IMR-90 (cell line): ENCODE data around the gene USP32. TPM values are rescaled to one million over a fixed set of nuclear protein-coding genes. Genes with fewer than 3 reads are reported as not detected.

ENCODE experiments used
- ATAC-seq: fragments of 200-7000 bp; cut with Tn5 transposase; 2 replicates; pipeline ENCODE4 v1.9.1; 2020; ENCODE audit warnings: low read depth, mild to moderate bottlenecking, moderate library complexity
- BruUV-seq: library from RNA; stranded (reverse); fragments of 400-500 nt; replicated peaks from 2 replicates; lab custom pipeline; 2021; lab: Mats Ljungman, UMichigan
- CTCF ChIA-PET: fragments of 300-600 bp; formaldehyde crosslinking; extraction: SDS; loops from one replicate; lab custom pipeline; 2021; ENCODE audit warnings: antibody characterized with exemption; lab: Yijun Ruan, JAX
- POLR2A ChIA-PET: fragments of 300-600 bp; sonication (Branson Sonifier 250); formaldehyde crosslinking; loops from one replicate; lab custom pipeline; 2022; ENCODE audit warnings: antibody characterized with exemption; ENCODE audit not compliant: unreplicated experiment; lab: Charles Lee
- DNase-seq: peaks from one replicate; pipeline ENCODE4 v3.0.0; 2013
- H2AFZ ChIP-seq: replicated peaks from 2 replicates; pipeline ENCODE3; 2013; ENCODE audit warnings: low read length, mild to moderate bottlenecking; ENCODE audit not compliant: poor library complexity
- H2AK5ac ChIP-seq: 2 replicates; pipeline ENCODE4 v1.6.1; 2013; ENCODE audit warnings: low read depth, low read length, inconsistent platforms
- H2AK9ac ChIP-seq: replicated peaks from 2 replicates; pipeline ENCODE3; 2013; ENCODE audit warnings: mild to moderate bottlenecking, low read depth, low read length, moderate library complexity; ENCODE audit not compliant: poor library complexity
- H2BK120ac ChIP-seq: 2 replicates; pipeline ENCODE4 v1.6.1; 2013; ENCODE audit warnings: low read depth, low read length, inconsistent platforms
- H2BK15ac ChIP-seq: 3 replicates; pipeline ENCODE4 v1.6.1; 2013; ENCODE audit warnings: low read depth, low read length, inconsistent platforms
- H2BK20ac ChIP-seq: 2 replicates; pipeline ENCODE4 v1.6.1; 2013; ENCODE audit warnings: low read depth, mild to moderate bottlenecking, inconsistent platforms, low read length, moderate library complexity
- H2BK5ac ChIP-seq: 2 replicates; pipeline ENCODE4 v1.6.1; 2013; ENCODE audit warnings: mild to moderate bottlenecking, low read depth, low read length, inconsistent platforms; ENCODE audit not compliant: poor library complexity, severe bottlenecking
- H3K14ac ChIP-seq: replicated peaks from 2 replicates; pipeline ENCODE4 v1.6.1; 2013; ENCODE audit warnings: low read depth, low read length, inconsistent platforms
- H3K18ac ChIP-seq: 2 replicates; pipeline ENCODE4 v1.6.1; 2013; ENCODE audit warnings: low read depth, low read length, control low read depth
- H3K23ac ChIP-seq: 2 replicates; pipeline ENCODE4 v1.6.1; 2013; ENCODE audit warnings: low read depth, low read length, inconsistent platforms
- H3K27ac ChIP-seq: 2 replicates; pipeline ENCODE4 v1.5.1; 2013; ENCODE audit warnings: mild to moderate bottlenecking, control low read depth, low read length; ENCODE audit not compliant: insufficient read depth
- H3K27me3 ChIP-seq: 2 replicates; pipeline ENCODE4 v1.6.1; 2013; ENCODE audit warnings: low read length; ENCODE audit not compliant: control insufficient read depth, insufficient read depth
- H3K36me3 ChIP-seq: 2 replicates; pipeline ENCODE4 v1.6.1; 2013; ENCODE audit warnings: low read length, mixed read lengths; ENCODE audit not compliant: control insufficient read depth, insufficient read depth
- H3K4ac ChIP-seq: 2 replicates; pipeline ENCODE4 v1.6.1; 2013; ENCODE audit warnings: low read depth, low read length, inconsistent platforms
- H3K4me1 ChIP-seq: 2 replicates; pipeline ENCODE4 v1.6.1; 2013; ENCODE audit warnings: low read length, mixed read lengths; ENCODE audit not compliant: control insufficient read depth, insufficient read depth
- H3K4me2 ChIP-seq: 2 replicates; pipeline ENCODE4 v1.6.1; 2013; ENCODE audit warnings: low read depth, mild to moderate bottlenecking, control low read depth, low read length, moderate library complexity
- H3K4me3 ChIP-seq: 2 replicates; pipeline ENCODE4 v1.5.1; 2013; ENCODE audit warnings: low read depth, mild to moderate bottlenecking, control low read depth, low read length, moderate library complexity; ENCODE audit not compliant: insufficient read depth
- H3K56ac ChIP-seq: 2 replicates; pipeline ENCODE4 v1.6.1; 2013; ENCODE audit warnings: low read length, inconsistent platforms; ENCODE audit not compliant: insufficient read depth; ENCODE audit errors: extremely low read depth
- H3K79me1 ChIP-seq, 2 experiments: 2 replicates each; pipeline ENCODE4 v1.6.1; 2013; ENCODE audit warnings: low read length in 2 of 2, inconsistent platforms in 1 of 2, low read depth in 1 of 2
- H3K9ac ChIP-seq: 2 replicates; pipeline ENCODE4 v1.6.1; 2013; ENCODE audit warnings: low read depth, low read length, control low read depth
- H3K9me1 ChIP-seq: 2 replicates; pipeline ENCODE4 v1.6.1; 2013; ENCODE audit warnings: low read length, inconsistent platforms; ENCODE audit not compliant: insufficient read depth
- H3K9me3 ChIP-seq: 2 replicates; pipeline ENCODE4 v1.6.1; 2013; ENCODE audit warnings: low read length; ENCODE audit not compliant: control insufficient read depth, insufficient read depth
- H4K20me1 ChIP-seq: 2 replicates; pipeline ENCODE4 v1.6.1; 2013; ENCODE audit warnings: low read length, inconsistent platforms; ENCODE audit not compliant: insufficient read depth
- H4K5ac ChIP-seq: 2 replicates; pipeline ENCODE4 v1.6.1; 2013; ENCODE audit warnings: mild to moderate bottlenecking, low read depth, low read length, control low read depth
- H4K8ac ChIP-seq, 2 experiments: 2 replicates each; pipeline ENCODE4 v1.6.1; 2013; ENCODE audit warnings: low read depth in 2 of 2, low read length in 2 of 2, control low read depth in 1 of 2, inconsistent platforms in 1 of 2
- H4K91ac ChIP-seq: 2 replicates; pipeline ENCODE4 v1.6.1; 2013; ENCODE audit warnings: low read depth, low read length, inconsistent platforms; ENCODE audit not compliant: insufficient read depth
- CEBPB ChIP-seq: IDR thresholded peaks from 2 replicates; pipeline ENCODE4 v1.6.1; 2012; ENCODE audit warnings: low read depth, low read length, improper control_type of control experiment
- CHD1 ChIP-seq: IDR thresholded peaks from 2 replicates; pipeline ENCODE4 v1.6.1; 2012; ENCODE audit warnings: low read depth, low read length, improper control_type of control experiment
- FOS ChIP-seq: fragments of 150-350 bp; IDR thresholded peaks from 2 replicates; pipeline ENCODE4 v1.6.1; 2016; ENCODE audit warnings: low read depth, low read length
- MXI1 ChIP-seq: IDR thresholded peaks from 2 replicates; pipeline ENCODE4 v1.6.1; 2012; ENCODE audit warnings: low read depth, mild to moderate bottlenecking, low read length, moderate library complexity, borderline replicate concordance
- NFE2L2 ChIP-seq: fragments of 150-350 bp; IDR thresholded peaks from 2 replicates; pipeline ENCODE4 v1.6.1; 2016; ENCODE audit warnings: low read depth, mild to moderate bottlenecking, low read length
- RAD21 ChIP-seq: IDR thresholded peaks from 2 replicates; pipeline ENCODE4 v1.6.1; 2012; ENCODE audit warnings: low read length, improper control_type of control experiment
- RCOR1 ChIP-seq: IDR thresholded peaks from 2 replicates; pipeline ENCODE4 v1.6.1; 2012; ENCODE audit warnings: mild to moderate bottlenecking, low read length, improper control_type of control experiment; ENCODE audit not compliant: insufficient replicate concordance
- RFX5 ChIP-seq: IDR thresholded peaks from 2 replicates; pipeline ENCODE4 v1.8.0; 2012; ENCODE audit warnings: low read depth, mild to moderate bottlenecking, low read length, moderate library complexity
- WGBS, 2 experiments: methylation state at CpG; one replicate each; pipeline versions ENCODE4 v1.1.5 to v1.1.7; 2013; ENCODE audit warnings: missing lambda C conversion rate in 2 of 2; ENCODE audit not compliant: insufficient read length in 1 of 2; ENCODE audit errors: extremely low coverage in 2 of 2; 5-methylcytosine and 5-hydroxymethylcytosine counted together
- dilution Hi-C: fragments of 300-500 bp; cut with HindIII; formaldehyde crosslinking; loops from one replicate; pipeline ENCODE4 v1.14.3; 2018; ENCODE audit warnings: low sequenced_read_pairs; ENCODE audit not compliant: unreplicated experiment
- in situ Hi-C: fragments of 300-500 bp; cut with MboI; formaldehyde crosslinking; loops from 3 replicates; pipeline ENCODE4 v1.14.3; 2019; ENCODE audit warnings: low sequenced_read_pairs, inconsistent platforms, mixed read lengths
- intact Hi-C: fragments of 100-400 bp; cut with micrococcal nuclease; formaldehyde crosslinking; loops from 2 replicates; pipeline ENCODE4 v1.10.0; 2022
- polyA plus RNA-seq, 3 experiments: library from polyadenylated mRNA; depleted of rRNA; stranded (reverse); fragments of >200 nt; gene quantifications; 2 replicates each; pipeline ENCODE4 v1.2.3, GENCODE V29; 2012; ENCODE audit warnings: low replicate concordance in 1 of 3
- total RNA-seq: library from RNA; depleted of rRNA; stranded (reverse); fragments of >200 nt; gene quantifications from 2 replicates; pipeline ENCODE4 v1.2.3, GENCODE V29; 2012
- TF ChIP-seq, protein P1 (sequence below): fragments of 150-350 bp; IDR thresholded peaks from 2 replicates; pipeline ENCODE4 v1.6.1; 2017; ENCODE audit warnings: mild to moderate bottlenecking, antibody characterized with exemption, low read length, low read depth
- TF ChIP-seq, protein P2 (sequence below): conservative IDR thresholded peaks from 2 replicates; pipeline ENCODE4 v1.5.1; 2012; ENCODE audit warnings: mild to moderate bottlenecking, low read depth, low read length, improper control_type of control experiment
- TF ChIP-seq, protein P3 (sequence below): fragments of 150-350 bp; IDR thresholded peaks from 2 replicates; pipeline ENCODE4 v1.6.1; 2016; ENCODE audit warnings: low read depth, mild to moderate bottlenecking, low read length, moderate library complexity, borderline replicate concordance

Gene USP32
- total and polyA plus RNA-seq, 2 of the 4 experiments (the other 2 are of a cell fraction): 16.8 to 46.8 TPM

DNA sequence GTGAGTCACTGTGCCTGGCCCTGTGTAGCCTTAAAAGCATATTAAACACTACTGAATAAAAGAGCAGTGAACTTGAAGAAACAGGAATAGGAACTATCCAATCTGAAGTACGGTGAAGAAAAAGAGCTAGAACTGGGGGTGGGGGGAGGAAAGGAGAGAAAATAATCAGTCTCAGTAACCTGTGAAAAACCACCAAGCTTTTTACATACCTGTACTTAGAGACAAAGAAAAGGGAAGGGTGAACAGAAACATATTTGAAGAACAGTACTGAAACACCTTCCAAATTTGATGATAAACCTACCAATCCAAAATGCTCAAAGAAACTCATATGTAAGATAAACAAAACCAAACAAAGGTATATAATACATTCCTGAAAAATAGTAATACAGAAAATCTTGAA is 77.5 kb downstream of the USP32 start:
- no peak overlapping the region for H3K56ac ChIP-seq
- H3K4me3 ChIP-seq: no peak overlapping the region
- H4K5ac ChIP-seq: no peak overlapping the region
- dilution Hi-C loops: no loop called here
- H3K27ac ChIP-seq: no peak overlapping the region
- no peak overlapping the region for H2BK120ac ChIP-seq
- H3K14ac ChIP-seq: no peak overlapping the region
- TF ChIP-seq, protein P1, sequence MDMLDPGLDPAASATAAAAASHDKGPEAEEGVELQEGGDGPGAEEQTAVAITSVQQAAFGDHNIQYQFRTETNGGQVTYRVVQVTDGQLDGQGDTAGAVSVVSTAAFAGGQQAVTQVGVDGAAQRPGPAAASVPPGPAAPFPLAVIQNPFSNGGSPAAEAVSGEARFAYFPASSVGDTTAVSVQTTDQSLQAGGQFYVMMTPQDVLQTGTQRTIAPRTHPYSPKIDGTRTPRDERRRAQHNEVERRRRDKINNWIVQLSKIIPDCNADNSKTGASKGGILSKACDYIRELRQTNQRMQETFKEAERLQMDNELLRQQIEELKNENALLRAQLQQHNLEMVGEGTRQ: no peak
- TF ChIP-seq RFX5 (no peak), RCOR1 (no peak), CHD1 (no peak), CEBPB (no peak), NFE2L2 (no peak), RAD21 (no peak), MXI1 (no peak), FOS (no peak)
- TF ChIP-seq, protein P2, sequence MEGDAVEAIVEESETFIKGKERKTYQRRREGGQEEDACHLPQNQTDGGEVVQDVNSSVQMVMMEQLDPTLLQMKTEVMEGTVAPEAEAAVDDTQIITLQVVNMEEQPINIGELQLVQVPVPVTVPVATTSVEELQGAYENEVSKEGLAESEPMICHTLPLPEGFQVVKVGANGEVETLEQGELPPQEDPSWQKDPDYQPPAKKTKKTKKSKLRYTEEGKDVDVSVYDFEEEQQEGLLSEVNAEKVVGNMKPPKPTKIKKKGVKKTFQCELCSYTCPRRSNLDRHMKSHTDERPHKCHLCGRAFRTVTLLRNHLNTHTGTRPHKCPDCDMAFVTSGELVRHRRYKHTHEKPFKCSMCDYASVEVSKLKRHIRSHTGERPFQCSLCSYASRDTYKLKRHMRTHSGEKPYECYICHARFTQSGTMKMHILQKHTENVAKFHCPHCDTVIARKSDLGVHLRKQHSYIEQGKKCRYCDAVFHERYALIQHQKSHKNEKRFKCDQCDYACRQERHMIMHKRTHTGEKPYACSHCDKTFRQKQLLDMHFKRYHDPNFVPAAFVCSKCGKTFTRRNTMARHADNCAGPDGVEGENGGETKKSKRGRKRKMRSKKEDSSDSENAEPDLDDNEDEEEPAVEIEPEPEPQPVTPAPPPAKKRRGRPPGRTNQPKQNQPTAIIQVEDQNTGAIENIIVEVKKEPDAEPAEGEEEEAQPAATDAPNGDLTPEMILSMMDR: no peak
- TF ChIP-seq, protein P3, sequence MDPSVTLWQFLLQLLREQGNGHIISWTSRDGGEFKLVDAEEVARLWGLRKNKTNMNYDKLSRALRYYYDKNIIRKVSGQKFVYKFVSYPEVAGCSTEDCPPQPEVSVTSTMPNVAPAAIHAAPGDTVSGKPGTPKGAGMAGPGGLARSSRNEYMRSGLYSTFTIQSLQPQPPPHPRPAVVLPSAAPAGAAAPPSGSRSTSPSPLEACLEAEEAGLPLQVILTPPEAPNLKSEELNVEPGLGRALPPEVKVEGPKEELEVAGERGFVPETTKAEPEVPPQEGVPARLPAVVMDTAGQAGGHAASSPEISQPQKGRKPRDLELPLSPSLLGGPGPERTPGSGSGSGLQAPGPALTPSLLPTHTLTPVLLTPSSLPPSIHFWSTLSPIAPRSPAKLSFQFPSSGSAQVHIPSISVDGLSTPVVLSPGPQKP: no peak
- no peak overlapping the region for H3K4me2 ChIP-seq
- no peak overlapping the region for H3K23ac ChIP-seq
- CTCF ChIA-PET: no interaction called here
- no peak overlapping the region for H3K4ac ChIP-seq
- no peak overlapping the region for H2BK5ac ChIP-seq
- no peak overlapping the region for H2AFZ ChIP-seq
- peaks cover 33 to 67% of the 10 kb centered on the region in 2 experiments for H3K79me1 ChIP-seq
- no CpG with 5 or more reads among the region's 1 CpG for WGBS, 2 experiments
- H3K4me1 ChIP-seq: peaks cover 2% of the 10 kb centered on the region; the same call in 1 of the 2 replicates
- no peaks in the 10 kb centered on the region; the same call in 1 of the 2 replicates for H3K9me1 ChIP-seq
- intact Hi-C loops: no loop called here
- no peak overlapping the region for H2AK5ac ChIP-seq
- no peak overlapping the region for H3K18ac ChIP-seq
- no peak overlapping the region for H2AK9ac ChIP-seq
- no peaks in the 10 kb centered on the region for H3K9me3 ChIP-seq
- BruUV-seq: no TSS peak
- DNase-seq (no peak), ATAC-seq (no peak)
- H2BK20ac ChIP-seq: no peak overlapping the region
- no peak overlapping the region for H2BK15ac ChIP-seq
- H4K20me1 ChIP-seq: peaks cover 47% of the 10 kb centered on the region; the same call in 1 of the 2 replicates
- POLR2A ChIA-PET: no interaction called here
- H4K91ac ChIP-seq: no peak overlapping the region
- no peaks in the 10 kb centered on the region for H3K36me3 ChIP-seq
- in situ Hi-C loops: no loop called here
- no peak overlapping the region for H4K8ac ChIP-seq
- no peak overlapping the region for H3K9ac ChIP-seq
- H3K27me3 ChIP-seq: no peaks in the 10 kb centered on the region
